ENCODE measurements around the gene FBN3. TPM values are rescaled to one million over a fixed set of nuclear protein-coding genes. Genes with fewer than 3 reads are reported as not detected.

Gene FBN3
- polyA plus RNA-seq, 1 donor, result 59.0 TPM

GRCh38 chr19:8148410-8149260 lies 757 bp downstream of the FBN3 start:
- DNase-seq, result peak; percentile 81

DNA sequence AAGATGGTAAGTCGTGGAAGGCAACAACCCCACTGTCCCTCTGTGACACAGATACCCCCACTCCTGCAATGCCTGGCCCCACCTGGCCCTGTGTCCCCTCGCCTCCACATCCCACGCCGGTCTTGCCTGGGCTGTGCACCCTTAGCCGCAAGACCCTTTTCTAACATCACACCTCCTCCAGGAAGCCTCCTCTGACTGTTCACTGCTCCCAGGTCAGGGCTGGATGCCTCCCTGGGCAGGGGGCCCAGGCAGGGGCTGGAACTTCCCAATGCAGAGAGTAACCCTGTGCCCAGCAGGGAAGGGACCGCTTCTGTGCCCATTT lies 1.3 kb downstream of the FBN3 start:
- no peak for DNase-seq

GRCh38 chr19:8147582-8147978 lies 1.8 kb downstream of the FBN3 start:
- no peak for DNase-seq

DNA sequence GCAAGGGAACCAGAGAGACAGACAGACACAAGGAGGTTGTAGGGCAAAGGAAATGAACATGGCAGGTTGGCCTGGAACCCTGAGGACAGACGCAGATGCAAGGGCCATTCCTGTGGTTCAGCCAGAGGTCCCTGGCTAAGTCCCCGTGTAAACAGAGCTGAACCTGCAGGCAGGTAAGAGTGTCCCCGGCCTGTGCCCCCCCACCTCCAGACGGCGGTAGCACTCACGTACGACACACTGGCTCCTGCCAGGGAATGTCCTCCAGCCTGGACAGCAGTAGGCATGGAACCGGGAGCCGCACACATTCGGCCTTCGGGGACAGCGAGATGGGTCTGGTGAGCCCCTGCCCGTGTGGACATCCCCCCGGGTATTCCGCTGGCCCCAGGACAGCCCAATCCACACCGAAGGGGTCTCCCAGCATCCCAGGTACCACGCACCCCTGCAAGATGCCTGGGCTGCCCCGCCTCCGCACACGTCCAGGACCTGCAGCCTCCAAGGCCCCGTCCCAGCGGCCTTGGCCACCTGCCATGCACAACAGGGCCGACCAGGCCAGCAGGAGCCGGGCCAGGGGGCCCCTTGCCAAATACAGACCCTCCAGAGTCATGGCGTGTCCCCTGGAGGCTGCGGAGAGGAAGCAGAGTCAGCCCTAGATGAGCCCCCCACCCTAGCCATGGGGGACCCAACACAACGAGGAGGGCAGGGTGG lies 2.4 kb downstream of the FBN3 start:
- DNase-seq, result no peak

DNA sequence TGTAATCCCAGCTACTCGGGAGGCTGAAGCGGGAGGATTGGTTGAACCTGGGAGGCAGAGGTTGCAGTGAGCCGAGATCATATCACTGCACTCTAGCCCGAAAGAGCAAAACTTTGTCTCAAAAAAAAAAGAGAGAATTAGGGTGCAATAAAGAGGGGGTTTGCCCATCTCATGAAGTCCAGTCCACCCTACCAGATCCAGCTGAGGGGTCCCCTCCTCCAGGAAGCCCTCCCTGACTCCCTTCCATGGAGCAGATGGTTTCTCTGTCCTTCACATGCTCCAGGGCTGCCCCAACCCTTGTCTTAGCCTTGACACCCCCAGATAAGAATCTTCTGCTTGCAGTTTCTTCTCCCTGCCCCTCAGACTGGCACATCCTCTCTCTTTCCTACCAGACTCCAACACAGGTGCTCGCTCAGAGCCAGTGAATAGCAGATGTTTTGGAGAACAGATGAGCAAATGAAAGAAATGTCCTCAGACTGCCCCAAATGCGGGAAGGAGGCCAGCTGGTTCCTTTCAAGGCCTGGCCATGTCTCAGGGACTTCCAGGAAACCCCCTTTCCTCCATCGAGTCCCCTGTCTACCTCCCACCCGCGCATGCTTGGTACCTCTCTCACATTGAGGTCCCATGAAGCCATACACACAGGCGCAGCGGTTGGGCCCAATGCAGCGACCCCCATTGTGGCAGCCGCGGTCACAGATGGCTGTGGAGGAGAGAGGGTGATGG lies 5.0 kb downstream of the FBN3 start:
- no peak for DNase-seq

GRCh38 chr19:8143041-8143440 lies 6.4 kb downstream of the FBN3 start:
- DNase-seq, result no peak

- DNase-seq, result no peak
Observed at GRCh38 chr19:8142513-8142900, 6.9 kb downstream of the FBN3 start.

DNA sequence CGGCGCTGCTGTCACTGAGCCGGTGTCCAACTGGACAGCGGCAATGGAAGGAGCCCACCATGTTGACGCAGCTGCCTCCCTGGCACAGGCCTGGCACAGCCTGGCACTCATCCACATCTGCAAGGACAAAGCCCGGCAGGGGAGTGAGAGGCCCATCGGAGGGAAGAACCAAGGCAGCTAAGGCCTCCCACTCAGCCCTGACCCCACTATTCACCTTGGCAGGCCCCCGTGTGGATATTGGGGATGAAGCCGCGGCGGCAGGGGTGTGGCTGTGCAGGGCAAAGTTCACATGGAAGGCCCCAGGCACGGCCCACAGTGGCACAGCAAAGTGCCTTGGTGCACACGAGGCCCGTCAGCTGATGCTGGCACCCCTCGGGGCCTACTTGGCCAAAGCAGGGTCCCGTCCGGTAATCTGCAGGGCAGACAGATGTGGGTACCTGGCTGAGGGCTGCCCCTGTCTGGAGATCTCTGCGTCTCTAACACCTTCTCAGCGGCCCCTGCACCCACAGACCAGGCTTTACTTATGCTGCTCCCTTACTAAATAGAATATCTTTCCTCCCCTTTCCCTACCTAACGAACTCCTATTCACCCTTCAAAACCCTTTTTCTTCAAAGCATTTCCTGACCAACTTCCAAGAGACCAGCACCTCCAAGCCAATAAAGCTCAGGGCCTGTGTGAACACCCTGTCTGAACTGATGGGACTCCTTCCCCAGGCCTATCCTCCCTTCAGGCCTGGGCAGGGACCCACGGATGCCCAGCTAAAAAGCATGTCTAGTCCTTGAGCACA lies 7.5 kb downstream of the FBN3 start:
- DNase-seq, result no peak

DNA sequence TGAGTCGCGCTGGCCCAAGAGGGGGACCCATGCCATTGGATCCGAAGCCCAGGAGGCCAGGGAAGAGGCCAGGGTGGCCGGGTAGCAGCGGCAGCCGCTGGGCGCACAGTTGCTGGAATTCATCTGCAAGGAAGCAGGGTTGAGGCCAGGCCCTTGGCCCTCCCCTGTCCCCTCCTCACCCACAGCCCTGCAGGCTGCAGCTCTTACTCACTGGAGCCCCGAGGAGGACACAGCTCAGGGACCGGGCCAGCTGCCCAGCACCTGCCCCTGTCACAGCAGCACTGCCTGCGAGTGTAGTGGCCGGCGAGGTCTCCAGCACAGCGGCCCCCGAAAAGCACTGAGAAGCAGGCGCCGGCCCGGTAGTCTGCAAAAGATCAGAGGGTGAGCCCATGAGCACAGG lies 11.2 kb downstream of the FBN3 start:
- no peak for DNase-seq

- DNase-seq, result no peak
Observed at GRCh38 chr19:8137425-8137824, 12.0 kb downstream of the FBN3 start.

- no peak for DNase-seq
Observed at GRCh38 chr19:8135946-8136618, 13.3 kb downstream of the FBN3 start.

DNA sequence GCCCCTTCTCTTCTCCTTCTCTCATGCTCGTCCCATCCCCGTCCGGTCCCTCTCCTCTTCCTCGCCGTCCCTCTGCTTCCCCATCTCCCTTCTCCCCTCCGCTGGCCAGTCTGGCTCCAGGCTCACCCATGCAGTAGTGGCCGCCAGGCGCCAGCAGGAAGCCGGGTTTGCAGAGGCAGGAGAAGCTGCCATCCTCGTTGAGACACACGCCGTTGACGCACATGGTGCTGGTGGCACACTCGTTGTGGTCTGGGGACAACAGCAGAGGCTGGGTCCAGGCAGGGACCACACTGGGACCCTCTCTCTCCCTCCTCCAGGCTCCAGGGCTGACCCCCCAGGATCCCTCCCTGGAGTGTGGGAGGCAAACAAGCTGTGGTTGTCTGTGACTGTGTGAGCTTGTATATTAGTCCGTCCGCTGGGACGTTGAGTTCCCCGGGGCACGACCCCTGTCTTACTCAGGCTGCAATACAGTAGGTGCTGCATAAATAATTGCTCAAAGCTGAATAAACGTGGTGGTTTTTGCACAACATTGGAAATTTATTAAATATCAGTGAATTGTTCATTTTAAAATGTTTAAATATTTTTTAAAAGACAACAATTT lies 16.4 kb downstream of the FBN3 start:
- no peak for DNase-seq

- no peak for DNase-seq
Observed at GRCh38 chr19:8131517-8131916, 17.9 kb downstream of the FBN3 start.

DNA sequence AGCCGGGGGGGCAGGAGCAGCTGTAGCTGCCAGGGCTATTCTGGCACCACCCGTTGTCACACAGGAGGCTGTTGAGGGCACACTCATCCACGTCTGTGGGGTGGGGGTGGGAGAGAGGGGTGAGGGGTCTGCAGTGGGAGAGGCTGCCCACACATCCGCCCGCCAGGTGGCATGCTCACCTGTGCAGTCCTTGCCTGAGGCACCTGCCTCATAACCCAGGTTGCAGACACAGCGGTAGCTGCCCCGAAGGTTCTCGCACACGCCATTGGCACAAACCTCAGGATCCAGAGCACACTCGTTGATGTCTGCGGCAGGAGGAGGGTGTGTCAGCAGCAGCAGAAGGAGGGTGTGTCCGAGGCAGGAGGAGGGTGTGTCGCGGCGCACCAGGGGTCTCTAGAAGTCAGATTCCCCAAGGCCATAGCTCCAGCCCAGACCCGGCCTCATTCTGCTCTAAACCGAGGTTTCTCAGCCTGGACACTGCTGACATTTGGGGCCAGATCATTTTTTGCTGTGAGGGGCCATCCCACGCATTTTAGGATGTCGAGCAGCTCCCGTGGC lies 20.3 kb downstream of the FBN3 start:
- DNase-seq, result no peak

- DNase-seq, result no peak
Observed at GRCh38 chr19:8128551-8128950, 20.8 kb downstream of the FBN3 start.

DNA sequence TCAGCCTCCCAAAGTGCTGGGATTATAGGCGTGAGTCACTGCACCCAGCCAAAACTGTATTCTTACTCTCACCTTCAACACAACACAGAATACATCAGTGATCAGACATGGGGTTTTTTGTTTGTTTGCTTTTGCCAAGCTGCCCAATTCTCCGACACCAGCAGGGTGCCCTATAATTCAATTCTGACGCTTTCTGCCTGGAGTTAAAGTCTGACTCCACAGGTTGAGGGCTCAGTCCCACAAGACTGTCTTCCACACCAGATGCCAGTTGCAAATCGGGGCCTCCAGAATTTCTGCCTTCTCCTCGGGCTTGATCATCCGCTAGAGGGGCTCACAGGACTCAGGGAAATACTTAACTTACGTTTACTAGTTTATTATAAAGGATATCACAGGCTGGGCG lies 22.1 kb downstream of the FBN3 start:
- no peak for DNase-seq

- no peak for DNase-seq
Observed at GRCh38 chr19:8126511-8126910, 22.9 kb downstream of the FBN3 start.

- no peak for DNase-seq
Observed at GRCh38 chr19:8126008-8126407, 23.4 kb downstream of the FBN3 start.

DNA sequence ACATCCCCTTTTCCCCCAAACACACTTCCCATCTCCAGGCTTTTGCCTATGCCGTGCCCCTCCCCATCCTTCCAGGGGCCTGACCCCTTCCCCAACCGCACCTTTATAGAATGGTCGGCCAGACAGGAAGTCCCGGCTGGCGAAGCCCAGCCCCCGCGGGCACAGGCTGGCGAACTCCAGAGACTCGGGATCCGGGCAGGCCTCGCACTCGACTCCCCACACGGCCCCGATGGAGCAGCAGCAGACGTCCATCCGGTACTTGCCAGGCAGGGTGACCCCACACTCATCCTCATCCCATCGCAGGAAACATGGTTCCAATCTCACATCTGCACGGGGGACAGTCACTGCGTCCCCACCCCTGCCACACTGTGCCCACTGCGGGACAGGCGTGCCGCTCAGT lies 25.7 kb downstream of the FBN3 start:
- DNase-seq, result no peak

DNA sequence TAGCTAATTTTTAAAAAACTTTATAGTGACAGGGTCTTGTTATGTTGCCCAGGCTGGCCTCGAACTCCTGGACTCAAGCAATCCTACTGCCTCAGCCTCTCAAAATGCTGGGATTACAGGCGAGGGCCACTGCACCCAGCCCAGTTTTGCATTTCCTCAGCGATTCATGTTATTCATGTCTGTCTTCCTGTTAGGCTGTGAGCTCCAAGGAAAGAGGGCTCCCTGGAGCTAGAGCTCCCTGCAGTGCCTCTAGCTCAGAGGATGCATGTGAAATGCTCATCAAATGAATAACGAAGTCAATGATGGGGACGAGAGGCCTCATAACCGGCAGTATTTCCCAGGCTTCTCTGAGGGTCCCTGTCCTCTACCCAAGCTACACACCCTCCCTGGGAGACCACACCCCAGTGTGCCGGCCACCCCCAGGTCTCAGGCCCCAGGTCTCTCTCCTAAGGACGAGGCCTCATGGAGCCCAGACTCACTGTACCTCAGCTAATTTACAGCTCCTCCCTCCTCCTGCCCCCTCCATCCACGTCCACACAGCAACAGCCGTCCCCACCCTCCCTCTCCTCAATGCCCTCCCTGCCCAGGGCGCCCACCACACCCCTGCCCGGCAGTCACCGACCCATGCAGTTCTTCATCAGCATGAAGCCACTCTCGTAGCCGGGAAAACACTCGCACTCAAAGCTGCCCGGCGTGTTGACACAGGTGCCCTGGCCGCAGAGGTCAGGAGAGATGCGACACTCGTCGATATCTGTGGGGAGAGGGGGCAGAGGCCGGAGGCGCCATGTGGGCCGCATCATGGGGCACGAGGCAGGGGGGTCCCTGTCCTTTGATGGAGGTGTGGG lies 28.5 kb downstream of the FBN3 start:
- no peak for DNase-seq

All from left kidney (tissue), 2 donors.